Breast epithelium (tissue), 4 donors: ENCODE measurements around the gene TTC9B. TPM values are rescaled to one million over a fixed set of nuclear protein-coding genes. Genes with fewer than 3 reads are reported as not detected.

ENCODE experiments used
- DNase-seq, 2 donors: peaks; one replicate each; pipeline ENCODE4 v3.0.0-alpha.2; 2019; ENCODE audit warnings: low spot score in 2 of 2
- H3K27ac ChIP-seq, 2 donors: fragments of 200-600 bp; sonication (generic) in 1 of 2; one replicate each; pipeline ENCODE4 v1.5.1; 2016 to 2019; ENCODE audit warnings: mild to moderate bottlenecking in 1 of 2
- H3K27me3 ChIP-seq, 2 donors: fragments of 200-600 bp; sonication (generic) in 1 of 2; one replicate each; pipeline versions ENCODE4 v1.5.1 to v1.6.0; 2017 to 2019; ENCODE audit warnings: control low read depth in 1 of 2, mild to moderate bottlenecking in 1 of 2
- H3K36me3 ChIP-seq: fragments of 200-600 bp; one replicate; pipeline ENCODE4 v1.5.1; 2019
- H3K4me1 ChIP-seq, 2 donors: fragments of 200-600 bp; sonication (generic); one replicate each; pipeline ENCODE4 v1.5.1; 2016 to 2019; ENCODE audit warnings: control low read depth in 1 of 2
- H3K4me3 ChIP-seq, 3 donors: fragments of 200-600 bp; sonication (generic); 1 replicate in 2 of 3; 2 replicates in 1 of 3; pipeline ENCODE4 v1.5.1; 2016 to 2019; ENCODE audit warnings: mild to moderate bottlenecking in 3 of 3, moderate library complexity in 2 of 3
- H3K9me3 ChIP-seq, 2 donors: fragments of 200-600 bp; sonication (generic) in 1 of 2; one replicate each; pipeline ENCODE4 v1.5.1; 2016 to 2019; ENCODE audit warnings: control low read depth in 1 of 2
- POLR2A ChIP-seq: fragments of 450-650 bp; IDR thresholded peaks from one replicate; pipeline ENCODE4 v1.6.1; 2016; ENCODE audit warnings: antibody characterized with exemption, mild to moderate bottlenecking, moderate library complexity
- POLR2AphosphoS5 ChIP-seq, 3 donors: sonication (generic); formaldehyde crosslinking; IDR thresholded peaks; one replicate each; pipeline ENCODE4 v1.6.1; 2017; ENCODE audit warnings: antibody characterized with exemption in 3 of 3
- intact Hi-C: fragments of 100-400 bp; cut with DNase I; formaldehyde crosslinking; loops from one replicate; pipeline ENCODE4 v1.15.1; 2023; ENCODE audit warnings: low total_unique reads
- total RNA-seq, 3 donors: library from RNA; depleted of rRNA; stranded (reverse); fragments of >200 nt; gene quantifications; one replicate each; pipeline ENCODE4 v1.1.0, GENCODE V29; 2016
- TF ChIP-seq, protein P1 (sequence below), 3 donors: fragments of 450-650 bp; IDR thresholded peaks; one replicate each; pipeline ENCODE4 v1.5.1; 2016 to 2017; ENCODE audit warnings: antibody characterized with exemption in 3 of 3, mild to moderate bottlenecking in 3 of 3, moderate library complexity in 3 of 3

The TTC9B gene
- total RNA-seq, 3 donors from 2014 or later = 0.29 TPM; not detected in 2

DNA sequence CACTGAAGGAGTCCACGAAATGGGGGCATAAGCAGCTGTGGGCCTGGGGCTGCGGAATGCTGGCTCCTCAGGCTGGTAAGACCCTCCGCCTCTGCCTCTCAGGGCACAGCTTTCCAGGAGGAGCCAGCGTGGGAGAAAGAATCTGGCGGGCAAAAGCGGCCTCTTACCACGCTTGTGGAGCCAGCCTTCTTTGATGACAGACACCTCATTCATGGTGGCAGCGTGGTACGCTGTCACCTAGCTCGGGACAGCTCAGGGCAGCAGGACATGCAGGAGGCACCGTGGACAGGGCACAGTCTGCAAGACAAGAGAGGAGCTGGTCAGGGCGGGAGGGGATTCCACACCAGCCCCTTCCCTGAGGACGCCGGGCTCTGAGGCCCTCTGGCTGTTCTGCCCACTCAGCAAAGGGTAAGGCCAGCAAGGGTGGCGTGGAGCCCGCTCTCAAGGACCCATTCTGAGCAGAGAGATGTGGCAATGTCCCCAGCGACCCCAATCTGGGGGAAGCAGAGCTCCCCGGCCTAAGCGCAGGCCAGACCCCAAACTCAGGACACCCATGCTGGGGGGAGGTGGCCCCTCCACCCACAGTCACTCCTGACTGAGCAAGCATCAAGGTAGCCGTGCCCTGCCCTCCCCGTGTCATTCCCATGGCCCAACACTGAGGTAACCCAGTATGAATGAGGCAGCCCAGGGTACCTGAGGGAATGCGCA, 47.0 kb upstream of the TTC9B start:
- intact Hi-C loops = no loop called here
- Histone ChIP-seq H3K4me3 (no peak overlapping the region), H3K9me3 (no peaks in the 10 kb centered on the region), H3K36me3 (no peaks in the 10 kb centered on the region), H3K27ac (no peak overlapping the region), H3K4me1 (no peaks in the 10 kb centered on the region), H3K27me3 (no peaks in the 10 kb centered on the region)
- TF ChIP-seq POLR2A (no peak), POLR2AphosphoS5 (IDR thresholded peaks at IDR 0.05) (no peak)
- TF ChIP-seq, protein P1, sequence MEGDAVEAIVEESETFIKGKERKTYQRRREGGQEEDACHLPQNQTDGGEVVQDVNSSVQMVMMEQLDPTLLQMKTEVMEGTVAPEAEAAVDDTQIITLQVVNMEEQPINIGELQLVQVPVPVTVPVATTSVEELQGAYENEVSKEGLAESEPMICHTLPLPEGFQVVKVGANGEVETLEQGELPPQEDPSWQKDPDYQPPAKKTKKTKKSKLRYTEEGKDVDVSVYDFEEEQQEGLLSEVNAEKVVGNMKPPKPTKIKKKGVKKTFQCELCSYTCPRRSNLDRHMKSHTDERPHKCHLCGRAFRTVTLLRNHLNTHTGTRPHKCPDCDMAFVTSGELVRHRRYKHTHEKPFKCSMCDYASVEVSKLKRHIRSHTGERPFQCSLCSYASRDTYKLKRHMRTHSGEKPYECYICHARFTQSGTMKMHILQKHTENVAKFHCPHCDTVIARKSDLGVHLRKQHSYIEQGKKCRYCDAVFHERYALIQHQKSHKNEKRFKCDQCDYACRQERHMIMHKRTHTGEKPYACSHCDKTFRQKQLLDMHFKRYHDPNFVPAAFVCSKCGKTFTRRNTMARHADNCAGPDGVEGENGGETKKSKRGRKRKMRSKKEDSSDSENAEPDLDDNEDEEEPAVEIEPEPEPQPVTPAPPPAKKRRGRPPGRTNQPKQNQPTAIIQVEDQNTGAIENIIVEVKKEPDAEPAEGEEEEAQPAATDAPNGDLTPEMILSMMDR (IDR thresholded peaks at IDR 0.05) = no peak
- DNase-seq = no peak

DNA sequence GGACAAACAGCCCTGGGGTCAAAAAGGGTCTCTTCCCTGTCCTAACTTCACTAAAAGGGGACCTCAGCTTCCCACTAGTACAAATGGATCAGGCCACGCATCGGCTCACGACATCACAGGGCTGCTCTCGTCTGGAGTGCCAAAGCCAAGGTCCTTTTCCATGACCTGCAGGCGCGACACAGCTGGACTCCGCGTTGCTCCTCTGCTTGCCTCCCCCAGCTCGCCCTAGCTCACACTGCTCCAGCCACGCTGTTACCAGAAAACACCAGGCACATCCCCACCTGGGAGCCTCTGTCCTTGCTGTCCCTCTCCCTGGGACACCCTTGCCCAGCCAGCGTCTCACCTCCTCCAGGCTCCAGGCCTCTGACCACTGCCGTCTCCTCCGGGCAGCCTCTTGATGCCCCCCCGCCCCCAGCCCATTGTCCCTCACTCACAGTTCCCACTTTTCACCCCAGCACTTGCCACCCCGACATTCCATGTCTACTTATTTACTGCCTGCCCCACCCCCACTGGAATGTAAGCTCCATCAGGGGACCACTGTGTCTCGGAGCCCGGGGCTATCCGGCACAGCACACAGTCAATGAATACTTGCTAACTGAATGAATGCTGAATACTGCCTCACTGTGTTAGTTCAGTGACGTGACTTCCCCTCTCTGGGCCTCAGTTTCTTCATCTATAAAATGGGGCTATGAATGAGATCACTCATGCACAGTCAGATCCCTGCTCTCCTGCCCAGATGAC, 46.3 kb upstream of the TTC9B start:
- no peaks in the 10 kb centered on the region for H3K4me1 ChIP-seq
- no peaks in the 10 kb centered on the region for H3K27me3 ChIP-seq
- no peak overlapping the region for H3K27ac ChIP-seq
- DNase-seq = no peak
- no peak overlapping the region for H3K4me3 ChIP-seq
- no peaks in the 10 kb centered on the region for H3K36me3 ChIP-seq
- H3K9me3 ChIP-seq = no peaks in the 10 kb centered on the region
- intact Hi-C loops = no loop called here
- TF ChIP-seq, protein P1 (IDR thresholded peaks at IDR 0.05) = no peak
- TF ChIP-seq POLR2AphosphoS5 (IDR thresholded peaks at IDR 0.05) = no peak
- TF ChIP-seq POLR2A = no peak

DNA sequence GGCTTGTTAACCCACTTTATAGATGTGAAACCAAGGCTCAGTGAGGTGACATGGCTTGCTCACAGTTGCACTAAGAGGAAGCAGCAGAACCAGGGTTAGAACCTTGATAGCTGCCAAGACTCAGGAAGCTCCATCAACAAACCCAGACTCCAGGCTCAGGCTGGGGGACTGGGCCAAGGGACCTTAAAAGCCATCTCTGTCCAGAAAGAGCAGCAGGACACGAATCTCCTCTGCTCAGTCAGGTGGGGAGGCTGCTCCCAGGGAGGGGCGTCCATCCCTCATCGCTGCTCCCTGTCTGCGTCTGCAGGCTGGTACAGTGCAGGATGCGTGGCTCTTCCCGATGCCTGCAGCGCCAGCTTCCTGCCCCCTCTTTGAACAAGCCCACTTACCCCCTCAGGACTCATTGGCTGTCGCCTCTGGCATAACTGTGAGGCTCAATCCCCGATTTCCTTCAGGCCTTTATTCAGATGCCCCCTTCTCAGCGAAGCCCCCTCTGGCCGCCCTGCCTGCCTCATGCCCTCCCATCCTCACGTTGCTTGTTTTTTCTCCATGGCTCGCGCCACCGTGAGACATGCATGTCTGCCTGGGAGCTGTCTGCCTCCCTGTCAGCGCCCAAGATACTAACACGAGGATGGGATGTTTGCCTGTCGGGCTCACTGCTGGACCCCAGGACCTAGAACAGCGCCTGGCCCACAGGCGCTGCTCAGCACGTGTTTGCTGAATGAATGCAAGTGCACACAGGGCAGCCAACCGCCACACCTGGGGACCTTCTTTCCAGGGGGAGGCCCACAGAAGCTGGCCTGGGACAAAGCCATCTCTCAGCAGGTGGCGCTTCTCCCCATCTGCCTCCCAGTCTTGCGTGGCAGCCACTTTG, 45.5 kb upstream of the TTC9B start:
- Histone ChIP-seq H3K4me1 (no peaks in the 10 kb centered on the region), H3K4me3 (no peak overlapping the region), H3K27ac (no peak overlapping the region), H3K27me3 (no peaks in the 10 kb centered on the region), H3K36me3 (no peaks in the 10 kb centered on the region), H3K9me3 (no peaks in the 10 kb centered on the region)
- intact Hi-C loops = no loop called here
- no peak for DNase-seq
- TF ChIP-seq, protein P1 (IDR thresholded peaks at IDR 0.05) = no peak
- TF ChIP-seq POLR2A = no peak
- no peak for TF ChIP-seq POLR2AphosphoS5 (IDR thresholded peaks at IDR 0.05)

- H3K27ac ChIP-seq = no peak overlapping the region
- H3K9me3 ChIP-seq = no peaks in the 10 kb centered on the region
- H3K27me3 ChIP-seq = no peaks in the 10 kb centered on the region
- H3K4me1 ChIP-seq = no peaks in the 10 kb centered on the region
- H3K36me3 ChIP-seq = no peaks in the 10 kb centered on the region
- intact Hi-C loops = no loop called here
- no peak overlapping the region for H3K4me3 ChIP-seq
- TF ChIP-seq, protein P1 (IDR thresholded peaks at IDR 0.05) = no peak
- TF ChIP-seq POLR2AphosphoS5 (IDR thresholded peaks at IDR 0.05) (no peak), POLR2A (no peak)
- no peak for DNase-seq
Observed at GRCh38 chr19:40262422-40262821, 44.2 kb upstream of the TTC9B start.
